NCI-H82 treated with DMSO at 0.1 percent for 48 hours (cell line): ENCODE measurements around the gene UST.
A peak's percentile ranks its signal among the peaks of the same experiment; 100 is the strongest.
"Not testable (repeated sequence)": the region's sequence is repeated elsewhere in the genome, so short reads cannot be mapped to it uniquely, and the experiment has no call there.

Experiments used
- DNase-seq: peaks from one replicate; lab custom pipeline; 2025; ENCODE audit not compliant: unreplicated experiment; lab: John Stamatoyannopoulos, UW

Gene UST

GRCh38 chr6:148735989-148736388 lies 10.8 kb upstream of the UST start:
- no peak for DNase-seq

DNA sequence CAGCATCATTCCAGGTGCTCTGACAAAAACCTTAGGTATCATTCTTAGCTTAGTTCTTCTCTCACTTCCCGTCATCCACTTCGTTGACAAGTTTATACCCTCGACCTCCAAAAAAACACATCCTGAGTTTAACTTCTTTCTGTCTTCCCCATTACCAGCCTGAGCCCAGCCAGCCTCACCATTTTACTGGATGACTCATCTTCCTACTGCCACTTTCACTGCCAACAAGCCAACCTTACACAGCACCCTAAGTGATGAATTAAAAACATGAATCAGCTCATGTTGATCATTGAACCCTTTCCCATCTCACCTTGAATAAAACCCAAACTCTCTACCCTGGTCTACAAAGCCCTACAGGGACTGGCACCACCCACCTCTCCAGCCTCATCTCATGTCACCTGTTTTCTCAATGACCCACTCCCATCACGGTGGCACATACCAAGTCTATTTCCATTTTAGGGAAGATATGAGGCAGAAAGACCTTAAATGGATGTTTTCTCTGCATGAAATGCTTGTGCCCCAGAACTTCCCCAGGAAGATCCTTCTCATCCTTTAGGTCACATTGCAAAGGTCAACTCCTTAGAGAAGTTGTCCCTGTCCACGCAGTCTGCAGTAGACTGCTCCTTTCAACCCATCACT lies 9.9 kb upstream of the UST start:
- no peak for DNase-seq

DNA sequence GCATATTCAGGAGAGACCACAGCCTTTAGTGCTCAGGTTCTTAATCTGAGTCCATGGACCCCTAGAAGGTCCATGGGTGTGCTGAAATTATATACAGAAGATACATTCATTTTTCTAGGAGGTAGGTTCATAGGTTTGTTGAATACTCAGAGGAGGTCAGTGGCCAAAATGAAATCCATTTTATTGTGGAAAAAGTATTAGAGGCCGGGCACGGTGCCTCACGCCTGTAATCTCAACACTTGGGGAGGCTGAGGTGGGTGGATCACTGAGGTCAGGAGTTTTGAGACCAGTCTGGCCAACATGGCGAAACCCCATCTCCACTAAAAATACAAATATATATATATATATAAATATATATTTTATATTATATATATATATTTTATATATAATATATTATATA lies 9.0 kb upstream of the UST start:
- no peak for DNase-seq

DNA sequence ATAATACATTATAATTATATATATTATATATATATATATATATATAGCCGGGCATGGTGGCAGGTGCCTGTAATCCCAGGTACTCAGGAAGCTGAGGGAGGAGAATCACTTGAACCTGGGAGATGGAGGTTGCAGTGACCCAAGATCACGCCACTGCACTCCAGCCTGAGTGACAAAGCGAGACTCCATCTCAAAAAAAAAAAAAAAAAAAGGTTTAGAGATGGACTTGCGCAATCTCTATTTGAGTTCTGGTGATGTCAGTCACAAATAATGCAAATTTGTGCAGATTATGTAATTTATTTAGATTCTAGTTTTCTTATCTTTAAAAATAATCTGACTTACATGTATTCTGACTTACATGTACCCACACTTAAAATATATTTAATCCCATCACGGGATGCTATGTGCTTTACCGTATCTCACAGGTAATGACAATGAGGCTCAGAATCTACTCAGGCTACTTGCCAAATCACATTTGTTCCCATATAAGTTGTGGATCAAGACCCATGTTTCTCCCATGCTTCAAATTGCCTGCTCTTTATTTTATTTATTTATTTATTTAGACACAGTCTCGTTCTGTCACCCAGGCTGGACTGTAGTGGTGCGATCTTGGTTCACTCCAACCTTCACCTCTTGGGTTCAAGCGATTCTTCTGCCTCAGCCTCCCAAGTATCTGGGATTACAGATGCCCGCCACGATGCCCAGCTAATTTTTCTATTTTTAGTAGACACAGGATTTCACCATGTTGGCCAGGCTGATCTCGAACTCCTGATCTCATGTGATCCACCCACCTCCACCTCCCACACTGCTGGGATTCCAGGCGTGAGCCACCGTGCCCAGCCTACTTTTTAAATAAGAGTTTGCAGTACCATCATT lies 7.6 kb upstream of the UST start:
- DNase-seq = no peak

DNA sequence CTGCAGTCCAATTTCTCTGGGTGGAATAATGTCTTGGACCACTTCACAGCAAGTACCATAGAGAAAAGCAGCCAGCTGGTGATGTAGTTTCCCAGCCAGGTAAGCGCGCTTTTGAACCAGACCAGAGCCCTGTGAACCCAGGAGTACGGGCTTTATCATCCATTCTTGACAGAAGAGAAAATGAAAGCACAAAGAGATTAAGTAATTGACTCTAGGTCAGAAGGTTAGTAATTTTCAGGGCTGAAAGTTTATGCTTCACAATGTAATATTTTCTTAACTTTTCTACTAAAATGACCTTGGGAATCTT lies 7.1 kb upstream of the UST start:
- no peak for DNase-seq

DNA sequence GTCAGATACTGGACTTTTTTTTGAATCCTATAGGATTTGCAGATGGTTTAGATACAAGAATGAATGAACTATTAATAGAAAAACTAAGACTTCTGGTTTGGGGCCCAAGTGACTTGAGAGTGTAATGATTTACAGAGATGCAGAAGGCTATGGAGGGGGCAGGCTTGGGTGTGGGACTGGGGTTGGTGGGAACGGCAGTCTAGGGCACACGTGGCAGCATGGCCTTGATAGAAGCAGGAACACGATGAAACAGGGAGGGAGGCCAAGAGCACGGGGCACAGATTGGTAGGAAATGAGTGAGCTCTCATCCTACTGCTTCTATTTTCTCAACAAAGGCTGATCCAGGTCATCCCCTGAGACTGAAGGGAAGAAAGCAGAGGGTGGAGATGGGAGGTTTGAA lies 3.4 kb upstream of the UST start:
- DNase-seq = no peak

GRCh38 chr6:148745926-148746325 lies 904 bp upstream of the UST start:
- no peak for DNase-seq

DNA sequence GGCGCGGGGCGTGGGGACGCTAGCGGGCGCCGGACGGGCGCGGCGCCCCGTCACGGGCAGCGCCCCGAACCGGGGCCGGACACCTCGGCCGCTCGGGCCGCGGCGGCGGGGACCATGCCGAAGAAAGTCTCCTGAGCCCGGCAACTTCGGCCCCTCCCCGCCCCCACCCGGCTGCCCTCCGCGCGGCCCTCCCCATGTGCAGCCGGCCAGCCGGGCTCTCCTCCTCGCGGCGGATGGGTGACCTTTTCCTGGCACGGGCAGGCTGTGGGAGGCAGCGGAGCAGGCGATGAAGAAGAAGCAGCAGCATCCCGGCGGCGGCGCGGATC lies 278 bp downstream of the UST start:
- no peak for DNase-seq

DNA sequence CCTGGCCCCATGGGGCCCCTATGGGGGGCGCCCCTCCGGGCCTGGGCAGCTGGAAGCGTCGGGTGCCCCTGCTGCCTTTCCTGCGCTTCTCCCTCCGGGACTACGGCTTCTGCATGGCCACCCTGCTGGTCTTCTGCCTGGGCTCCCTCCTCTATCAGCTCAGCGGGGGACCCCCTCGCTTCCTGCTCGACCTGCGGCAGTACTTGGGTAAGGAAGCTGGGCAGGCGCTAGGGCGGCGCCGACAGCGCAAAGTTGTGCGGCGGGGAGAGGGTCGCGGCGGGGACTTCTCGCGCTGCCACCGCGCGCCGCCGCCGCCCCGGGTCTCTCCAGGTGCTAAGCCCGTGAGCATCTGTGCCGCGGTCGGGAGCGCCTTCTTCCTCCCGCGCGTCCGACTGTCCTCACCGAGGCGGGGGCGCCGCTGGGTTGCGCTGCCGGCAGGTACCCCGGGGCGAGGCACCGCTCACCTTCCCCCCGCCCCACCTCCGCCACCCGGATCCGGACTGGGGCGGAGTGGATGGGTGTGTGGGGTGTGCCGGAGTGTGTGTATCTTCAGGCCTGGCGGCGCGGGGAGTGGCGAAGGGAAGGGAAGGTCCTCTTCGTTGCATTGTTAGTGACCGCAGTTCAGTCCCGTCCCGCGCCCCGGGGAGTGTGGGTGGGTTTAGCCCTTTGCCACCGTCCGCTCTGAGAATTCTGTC lies 788 bp downstream of the UST start:
- no peak for DNase-seq

DNA sequence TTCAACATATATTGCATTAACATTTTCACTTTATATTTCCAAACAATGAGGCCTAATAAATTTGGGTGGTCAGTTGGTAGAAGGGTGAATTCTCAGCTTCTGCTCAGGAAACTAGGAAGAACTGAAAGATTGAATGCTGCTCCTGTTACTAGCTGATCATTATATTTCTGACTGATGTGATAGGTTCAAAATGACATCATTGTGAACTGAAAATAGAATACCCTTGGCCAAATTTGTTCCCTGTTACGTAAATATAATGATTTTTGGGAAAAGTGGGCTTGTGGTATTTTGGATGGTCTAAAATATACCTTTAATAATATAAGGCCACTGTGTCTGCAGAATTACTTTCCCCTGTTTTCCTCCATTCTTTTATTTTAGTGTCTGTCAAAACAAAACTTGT lies 2.8 kb downstream of the UST start:
- DNase-seq = no peak

- DNase-seq = no peak
These were observed 4.3 kb downstream of the UST start for GRCh38 chr6:148750838-148751792.

- no peak for DNase-seq
These were observed 5.0 kb downstream of the UST start for GRCh38 chr6:148751793-148752170.

DNA sequence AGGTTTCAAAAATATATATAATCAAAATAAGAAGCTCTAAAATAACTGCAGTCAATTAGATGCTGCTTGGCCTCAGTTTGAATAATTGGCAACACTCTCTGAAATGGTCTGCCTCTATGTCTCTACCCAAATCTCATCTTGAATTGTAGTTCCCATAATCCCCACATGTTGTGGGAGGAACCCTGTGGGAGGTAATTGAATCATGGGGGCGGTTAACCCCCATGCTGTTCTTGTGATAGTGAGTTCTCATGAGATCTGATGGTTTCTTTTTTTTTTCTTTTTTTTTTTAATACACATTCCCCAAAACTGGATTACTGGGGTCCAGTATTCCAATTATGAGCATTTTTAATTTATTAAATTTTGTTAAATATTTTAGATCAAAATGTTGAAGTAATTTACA lies 8.5 kb downstream of the UST start:
- not testable (repeated sequence) for DNase-seq

- no peak for DNase-seq
These were observed 11.2 kb downstream of the UST start for GRCh38 chr6:148757944-148758480.

- no peak for DNase-seq
These were observed 11.7 kb downstream of the UST start for GRCh38 chr6:148758492-148758891.

DNA sequence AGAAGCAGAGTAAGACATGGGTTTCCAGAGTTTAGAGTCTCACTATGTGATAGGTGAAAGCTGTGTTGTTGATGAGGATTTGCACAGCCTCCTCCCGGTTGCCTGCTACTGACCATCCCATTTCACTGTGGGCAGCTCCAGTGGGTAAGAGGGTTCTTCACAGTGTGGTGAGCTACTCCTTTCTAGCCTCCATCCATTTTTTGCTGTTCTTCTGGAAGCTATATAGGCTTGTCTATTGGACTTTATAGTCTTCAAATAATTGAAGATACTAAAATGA lies 13.4 kb downstream of the UST start:
- DNase-seq = no peak

- DNase-seq = peak; percentile 78
These were observed 14.0 kb downstream of the UST start for GRCh38 chr6:148760568-148761526.

DNA sequence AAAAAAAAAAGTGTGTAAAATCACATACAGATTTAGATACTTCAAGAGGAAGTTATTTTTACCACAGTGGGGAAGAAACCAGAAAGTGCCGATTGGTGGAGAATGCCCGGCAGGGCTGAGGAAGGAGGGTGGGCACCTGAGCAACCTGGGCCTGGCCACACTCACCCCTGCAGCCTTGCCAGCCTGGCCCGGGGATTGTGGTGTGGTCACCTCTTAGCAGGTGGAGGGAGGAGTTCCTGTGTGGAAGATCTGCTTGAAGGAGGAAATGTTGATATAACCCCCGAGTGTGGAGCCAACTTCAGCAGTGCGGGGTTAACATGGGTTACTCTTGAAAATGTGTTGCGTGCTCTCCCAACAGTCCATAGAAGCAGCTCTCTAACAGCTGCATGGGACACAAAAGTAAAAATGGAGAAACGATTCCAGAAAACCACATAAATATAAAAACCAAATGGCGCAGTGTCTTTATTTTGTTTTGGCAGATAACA lies 14.7 kb downstream of the UST start:
- no peak for DNase-seq

GRCh38 chr6:148762231-148762630 lies 15.4 kb downstream of the UST start:
- DNase-seq = no peak
